GM18499 (cell line): ENCODE measurements around the gene NPAS4.

ENCODE experiments used
- ATAC-seq: cut with Tn5 transposase; IDR thresholded peaks from one replicate; pipeline ENCODE4 v1.9.1; 2021; ENCODE audit warnings: moderate number of reproducible peaks; ENCODE audit not compliant: insufficient read depth, unreplicated experiment

Gene NPAS4

DNA sequence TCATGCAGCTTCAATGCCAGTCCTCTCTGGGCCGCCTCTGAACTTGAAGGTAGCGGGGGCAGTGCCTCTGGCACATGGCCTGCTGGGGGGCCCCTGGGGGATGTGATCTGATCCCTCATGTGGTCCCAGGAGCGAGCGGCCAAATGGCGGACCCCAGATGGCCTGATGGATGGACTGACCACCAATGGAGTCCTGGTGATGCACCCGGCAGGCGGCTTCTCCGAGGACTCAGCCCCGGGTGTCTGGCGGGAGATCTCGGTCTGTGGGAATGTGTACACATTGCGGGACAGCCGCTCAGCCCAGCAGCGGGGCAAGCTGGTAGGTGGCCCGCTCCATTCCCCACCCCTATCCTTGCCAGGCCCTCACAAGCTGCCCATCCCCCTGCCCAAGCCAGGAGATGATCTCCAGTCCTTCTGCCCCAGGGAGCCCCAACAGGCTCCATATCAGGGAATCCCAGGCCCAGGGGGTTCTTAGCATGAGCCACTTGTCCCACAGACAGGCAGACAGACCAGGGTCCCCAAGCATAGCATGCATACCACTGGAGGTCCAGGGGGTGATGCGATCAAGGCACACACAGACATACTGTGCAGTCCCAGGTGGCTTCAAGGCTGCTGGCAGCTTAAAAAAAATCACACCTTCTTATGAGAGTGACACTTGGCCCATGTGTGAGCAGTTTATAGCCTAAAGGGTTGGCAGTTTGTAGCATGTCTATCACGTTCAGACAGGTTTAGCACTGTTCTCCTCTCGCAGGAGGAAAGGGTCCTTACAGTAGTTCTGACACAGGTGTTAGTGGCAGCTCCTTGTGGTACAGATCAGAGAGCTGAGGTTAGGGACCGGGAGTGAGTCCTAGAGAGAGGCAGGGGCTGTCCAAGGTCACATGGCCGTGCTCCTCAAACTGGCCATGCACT is 53.0 kb downstream of the NPAS4 start:
- ATAC-seq: no peak

DNA sequence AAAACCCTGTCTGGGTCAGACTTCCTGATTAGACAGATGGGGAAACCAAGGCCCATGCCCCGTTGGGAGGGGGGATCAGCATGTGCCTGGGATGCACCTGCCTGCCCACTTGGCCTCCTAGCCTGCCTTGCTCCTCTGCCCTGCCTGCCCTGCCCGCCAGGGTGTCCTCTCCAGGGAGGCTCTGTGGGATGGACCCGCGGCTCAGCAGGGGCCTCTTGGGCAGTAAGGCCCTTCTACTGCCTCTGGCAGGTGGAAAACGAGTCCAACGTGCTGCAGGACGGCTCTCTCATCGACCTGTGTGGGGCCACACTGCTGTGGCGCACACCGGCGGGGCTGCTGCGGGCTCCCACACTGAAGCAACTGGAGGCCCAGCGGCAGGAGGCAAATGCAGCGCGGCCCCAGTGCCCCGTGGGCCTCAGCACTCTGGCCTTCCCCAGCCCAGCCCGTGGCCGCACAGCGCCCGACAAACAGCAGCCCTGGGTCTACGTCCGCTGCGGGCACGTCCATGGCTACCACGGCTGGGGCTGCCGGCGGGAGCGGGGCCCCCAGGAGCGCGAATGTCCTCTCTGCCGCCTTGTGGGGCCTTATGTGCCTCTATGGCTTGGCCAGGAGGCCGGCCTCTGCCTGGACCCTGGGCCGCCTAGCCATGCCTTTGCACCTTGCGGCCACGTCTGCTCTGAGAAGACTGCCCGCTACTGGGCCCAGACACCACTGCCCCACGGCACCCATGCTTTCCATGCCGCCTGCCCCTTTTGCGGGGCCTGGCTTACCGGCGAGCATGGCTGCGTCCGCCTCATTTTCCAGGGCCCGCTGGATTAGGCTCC is 54.7 kb downstream of the NPAS4 start:
- no peak for ATAC-seq
